A204.1 (cell line): Measurements from ENCODE around the gene PLCH1.

ENCODE experiments used
- FAIRE-seq: peaks from 2 replicates; lab custom pipeline; 2012; peaks lifted over from hg19 to GRCh38; lab: Jason Lieb, UNC

PLCH1 gene

GRCh38 chr3:155334215-155334913, 410.5 kb downstream of the PLCH1 start:
- FAIRE-seq, result no peak

- FAIRE-seq, result no peak
Measured at GRCh38 chr3:155332716-155333115, 412.2 kb downstream of the PLCH1 start.

- FAIRE-seq, result no peak
Measured at GRCh38 chr3:155331078-155331477, 413.8 kb downstream of the PLCH1 start.

GRCh38 chr3:155330370-155330769, 414.5 kb downstream of the PLCH1 start:
- no peak for FAIRE-seq

- no peak for FAIRE-seq
Measured at GRCh38 chr3:155329513-155330048, 415.3 kb downstream of the PLCH1 start.

- FAIRE-seq, result no peak
Measured at GRCh38 chr3:155327871-155328270, 417.0 kb downstream of the PLCH1 start.

GRCh38 chr3:155327430-155327829, 417.4 kb downstream of the PLCH1 start:
- no peak for FAIRE-seq

- FAIRE-seq, result no peak
Measured at GRCh38 chr3:155326901-155327300, 418.0 kb downstream of the PLCH1 start.

- FAIRE-seq, result no peak
Measured at GRCh38 chr3:155326244-155326643, 418.6 kb downstream of the PLCH1 start.
